GDM1 (cell line): ENCODE results near the gene RDH8.
"Not testable (repeated sequence)": the region's sequence is repeated elsewhere in the genome, so short reads cannot be mapped to it uniquely, and the experiment has no call there.

Experiments
- DNase-seq: peaks from one replicate; lab custom pipeline; 2025; lab: John Stamatoyannopoulos, UW

Gene RDH8

GRCh38 chr19:10005632-10006334 lies 7.5 kb upstream of the RDH8 start:
- no peak for DNase-seq

DNA sequence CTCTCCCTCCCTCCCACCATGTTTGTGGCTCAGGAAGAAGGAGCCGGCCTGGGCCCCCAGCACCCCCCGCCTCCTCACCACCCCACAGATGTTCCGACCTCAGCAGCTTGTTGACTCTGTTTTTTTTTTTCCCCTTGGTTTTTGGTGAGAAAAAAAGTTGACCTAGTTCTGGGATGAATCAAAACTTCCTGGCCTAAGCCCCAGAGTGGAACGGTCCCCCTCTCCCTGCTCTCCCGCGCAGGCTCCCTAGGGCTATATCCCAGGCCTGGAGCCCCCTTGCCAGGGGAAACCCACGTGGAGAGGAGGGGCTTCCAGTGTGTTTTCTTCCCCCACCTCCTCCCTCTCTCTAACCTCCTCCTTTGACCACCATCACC lies 7.0 kb upstream of the RDH8 start:
- DNase-seq: no peak

DNA sequence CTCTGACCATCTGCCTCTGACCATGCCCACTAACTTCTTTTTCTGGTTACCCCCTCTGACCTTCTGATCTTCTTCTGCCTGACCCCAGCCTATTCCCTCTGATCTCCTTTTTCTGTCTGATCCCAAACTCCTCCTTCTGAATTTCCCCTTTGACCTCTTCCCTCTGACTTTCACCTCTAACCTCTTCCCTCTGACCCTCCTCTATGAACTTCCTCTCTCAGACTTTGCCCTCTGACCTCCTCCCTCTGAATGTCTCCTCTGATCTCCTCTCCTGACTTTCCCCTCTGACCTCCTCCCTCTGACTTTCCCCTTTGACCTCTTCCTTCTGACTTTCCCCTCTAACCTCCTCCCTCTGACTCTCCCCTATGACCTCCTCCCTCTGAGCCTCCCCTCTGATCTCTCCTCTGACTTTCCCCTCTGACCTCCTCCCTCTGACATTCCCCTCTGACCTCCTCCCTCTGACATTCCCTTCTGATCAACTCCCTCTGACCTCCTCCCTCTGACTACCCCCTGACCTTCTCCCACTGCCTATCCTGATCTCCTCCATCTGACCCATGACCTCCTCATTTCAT lies 6.4 kb upstream of the RDH8 start:
- DNase-seq: no peak

DNA sequence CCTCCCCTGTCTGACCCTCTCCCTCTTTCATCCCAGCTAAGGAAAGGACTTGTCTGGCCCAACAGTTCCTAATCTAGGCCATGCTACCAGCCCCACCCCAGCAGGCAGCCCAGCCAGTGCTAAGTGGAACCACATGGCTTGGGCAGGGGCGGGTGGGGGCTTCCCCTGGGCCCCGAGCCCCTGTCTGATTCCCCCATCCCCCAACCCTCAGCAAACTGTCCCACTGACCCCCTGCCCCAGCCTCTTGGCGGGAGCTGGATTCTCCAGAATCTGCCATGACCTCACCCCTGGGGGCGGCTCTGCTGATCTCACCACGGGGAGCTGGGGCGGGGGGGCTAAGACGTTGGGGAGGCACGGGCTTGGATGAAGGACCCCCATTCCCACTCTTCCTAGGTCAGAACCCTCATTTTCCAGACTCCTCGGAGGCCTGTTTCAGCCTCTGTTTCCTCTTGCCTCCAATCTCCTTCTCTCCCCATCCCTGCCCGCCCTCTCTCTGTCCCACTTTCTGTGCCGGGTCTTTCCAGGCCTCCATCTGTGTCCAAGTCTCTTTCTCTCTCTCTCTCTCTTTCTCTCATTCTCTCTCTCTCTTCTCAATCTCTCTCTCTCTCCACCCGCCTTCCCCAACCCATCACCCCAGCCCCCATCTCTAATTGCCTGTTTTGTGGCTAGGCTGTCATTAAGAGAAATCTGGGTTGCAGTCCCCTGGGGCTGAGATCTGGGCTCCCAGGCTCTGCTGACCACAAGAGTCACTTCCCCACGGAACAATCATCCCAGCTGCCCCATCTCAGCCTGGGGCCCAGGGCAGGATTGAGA lies 5.7 kb upstream of the RDH8 start:
- DNase-seq: no peak

DNA sequence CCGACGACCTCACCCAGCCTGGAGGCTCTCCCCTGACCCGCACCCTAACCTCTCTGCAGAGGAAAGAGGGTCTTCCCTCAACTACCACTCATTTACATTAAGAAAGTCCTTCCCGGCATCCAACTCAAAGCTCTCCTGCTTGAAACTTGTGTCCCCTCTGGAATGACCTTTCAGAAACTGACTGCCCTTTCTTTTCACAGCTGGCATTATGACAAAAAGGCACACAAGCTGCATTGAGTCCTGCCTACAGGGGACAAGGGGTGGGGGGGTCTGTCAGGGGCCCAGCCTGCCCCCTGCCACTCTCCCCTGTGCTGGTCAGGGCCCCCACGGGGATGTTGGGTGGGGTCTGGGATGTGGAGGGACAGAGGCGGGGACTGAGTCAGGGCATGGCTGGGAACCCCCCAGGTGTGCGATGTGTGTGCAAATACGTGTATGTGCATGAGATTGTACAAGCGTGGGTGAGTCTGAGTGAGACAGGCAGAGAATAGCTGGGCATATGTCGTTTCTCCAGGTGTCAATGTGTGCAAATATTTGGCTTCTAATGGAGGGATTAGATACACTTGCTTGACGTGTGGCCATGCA lies 5.0 kb upstream of the RDH8 start:
- no peak for DNase-seq

- no peak for DNase-seq
Measured at GRCh38 chr19:10009714-10010224, 3.5 kb upstream of the RDH8 start.

DNA sequence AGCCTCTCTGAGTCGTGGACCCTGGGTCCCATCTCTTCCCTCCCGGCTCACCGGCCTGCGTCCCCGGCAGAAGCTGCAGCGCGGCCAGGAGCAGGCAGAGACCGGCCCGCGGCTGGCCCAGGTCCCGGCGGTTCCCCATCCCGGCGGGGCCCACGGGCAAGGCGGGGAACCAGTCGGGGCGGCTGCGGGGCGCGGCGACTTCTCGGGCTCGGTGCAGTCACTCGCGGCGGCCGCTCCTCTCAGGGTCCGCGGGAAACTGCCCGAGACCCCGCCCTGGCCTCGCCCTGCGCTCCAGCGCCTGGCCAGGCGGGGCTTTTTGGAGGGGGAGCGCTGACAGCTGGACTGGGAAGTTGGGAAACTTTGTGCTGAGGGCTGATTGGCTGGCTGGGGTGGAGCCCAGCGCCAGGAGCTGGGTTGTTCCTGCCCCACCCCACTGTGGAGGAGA lies 3.0 kb upstream of the RDH8 start, which contains the start of gene COL5A3:
Gene COL5A3 (minus strand): TSS at position 258 of the 445 bp plus-strand sequence. CDS start 119 bp downstream, at position 139.
- DNase-seq: no peak

GRCh38 chr19:10010939-10011338 lies 2.3 kb upstream of the RDH8 start:
- DNase-seq: no peak

DNA sequence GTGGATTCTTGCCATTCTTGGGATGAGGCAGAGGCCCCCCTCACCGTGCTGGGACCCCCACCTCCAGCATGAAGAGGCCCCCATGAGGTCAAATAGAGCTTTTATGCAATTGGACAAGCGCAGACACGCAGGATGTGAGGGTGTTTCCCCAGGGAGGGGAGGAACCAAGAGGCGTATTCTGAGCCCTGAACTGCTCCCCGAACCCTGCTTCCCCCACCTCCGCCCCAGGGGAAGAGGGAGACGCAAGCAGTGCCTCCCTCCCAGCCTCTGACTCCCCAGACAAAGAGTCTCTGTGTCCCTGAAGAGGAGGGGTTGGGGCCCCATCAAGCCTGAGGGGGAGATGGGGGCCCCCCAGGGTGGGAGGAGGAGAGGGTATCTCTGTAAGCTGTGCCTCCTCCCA lies 1.3 kb upstream of the RDH8 start:
- DNase-seq: no peak

DNA sequence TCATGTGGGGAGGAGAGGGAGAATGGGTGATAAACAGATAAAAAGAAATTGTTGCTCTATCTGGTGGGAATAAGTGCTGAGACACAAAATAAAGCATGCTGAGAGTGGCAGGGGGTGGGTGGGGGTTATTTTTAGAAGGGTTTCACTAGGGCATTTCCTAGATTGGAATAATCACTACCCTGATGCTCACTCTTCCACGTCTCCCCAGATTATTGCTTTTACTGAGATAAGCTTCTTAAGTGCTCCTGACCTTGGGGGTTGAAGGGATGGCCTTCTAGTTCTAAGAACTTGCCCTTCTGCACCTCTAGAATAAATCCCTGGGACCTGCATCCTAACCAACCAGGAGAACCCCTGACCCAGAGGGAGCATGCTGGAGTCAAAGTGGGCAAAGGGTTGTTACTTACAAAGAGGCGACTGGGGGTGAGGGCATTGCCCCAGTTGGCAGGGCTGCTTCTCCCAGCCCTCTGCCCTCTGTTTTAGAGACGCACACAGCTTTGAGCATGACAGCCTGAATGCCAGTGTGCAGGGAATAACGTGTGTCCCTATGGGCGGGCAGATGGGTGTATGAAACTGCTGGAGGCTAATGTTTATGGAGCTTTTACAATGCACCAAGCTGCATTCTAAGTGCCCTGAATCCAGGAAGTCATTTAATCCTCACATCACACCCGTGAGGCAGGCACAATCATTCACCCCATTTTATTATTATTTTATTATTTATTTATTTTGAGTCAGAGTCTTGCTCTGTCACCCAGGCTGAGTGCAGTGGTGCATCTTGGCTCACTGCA lies 743 bp downstream of the RDH8 start:
- no peak for DNase-seq

- DNase-seq: no peak
Measured at GRCh38 chr19:10018263-10018662, 5.0 kb downstream of the RDH8 start.

DNA sequence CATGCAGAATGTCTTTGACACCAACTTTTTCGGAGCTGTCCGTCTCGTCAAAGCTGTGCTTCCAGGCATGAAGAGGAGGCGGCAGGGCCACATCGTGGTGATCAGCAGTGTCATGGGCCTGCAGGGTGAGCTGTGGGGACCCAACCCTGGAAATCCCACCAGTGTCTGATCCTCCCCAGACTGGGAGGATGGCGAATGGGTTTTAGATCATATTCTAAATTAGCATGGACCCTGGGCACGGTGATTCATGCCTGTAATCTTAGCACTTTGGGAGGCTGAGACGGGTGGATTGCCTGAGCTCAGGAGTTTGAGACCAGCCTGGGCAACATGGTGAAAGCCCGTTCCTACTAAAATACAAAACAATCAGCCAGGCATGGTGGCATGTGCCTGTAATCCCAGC lies 5.5 kb downstream of the RDH8 start:
- no peak for DNase-seq

DNA sequence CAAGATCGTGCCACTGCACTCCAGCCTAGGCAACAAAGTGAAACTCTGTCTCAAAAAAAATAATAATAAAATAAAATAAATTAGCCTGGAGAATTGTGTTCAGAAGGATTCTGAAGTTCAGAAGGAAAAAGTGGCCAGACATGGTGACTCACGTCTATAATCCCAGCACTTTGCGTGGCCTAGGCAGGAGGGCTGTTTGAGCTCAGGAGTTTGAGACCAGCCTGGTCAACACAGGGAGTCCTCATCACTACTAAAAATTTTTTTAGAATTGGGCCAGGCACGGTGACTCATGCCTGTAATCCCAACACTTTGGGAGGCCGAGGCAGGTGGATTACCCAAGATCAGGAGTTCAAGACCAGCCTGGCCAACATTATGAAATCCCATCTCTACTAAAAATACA lies 6.0 kb downstream of the RDH8 start:
- DNase-seq: no peak

- no peak for DNase-seq
Measured at GRCh38 chr19:10020851-10021250, 7.6 kb downstream of the RDH8 start.

GRCh38 chr19:10021446-10021845 lies 8.2 kb downstream of the RDH8 start:
- DNase-seq: no peak

- no peak for DNase-seq
Measured at GRCh38 chr19:10021863-10022262, 8.6 kb downstream of the RDH8 start.

GRCh38 chr19:10023096-10023495 lies 9.8 kb downstream of the RDH8 start:
- not testable (repeated sequence) for DNase-seq

DNA sequence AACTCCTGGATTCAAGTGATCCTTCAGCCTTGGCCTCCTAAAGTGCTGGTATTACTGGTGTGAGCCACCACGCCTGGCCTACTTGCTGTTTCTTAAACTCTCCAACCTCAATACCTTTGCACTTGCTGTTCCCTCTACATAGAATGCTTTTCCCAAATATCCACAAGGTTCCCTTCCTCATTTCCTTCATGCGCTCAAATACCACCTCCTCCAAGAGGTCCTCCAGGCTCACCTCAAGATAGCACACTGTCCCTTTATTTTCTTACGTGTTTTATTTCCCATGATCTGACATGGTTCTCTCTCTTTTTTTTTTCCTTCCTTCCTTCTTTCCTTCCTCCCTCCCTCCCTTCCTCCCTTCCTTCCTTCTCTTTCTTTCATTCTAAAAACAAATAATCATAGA lies 13.5 kb downstream of the RDH8 start:
- DNase-seq: no peak

DNA sequence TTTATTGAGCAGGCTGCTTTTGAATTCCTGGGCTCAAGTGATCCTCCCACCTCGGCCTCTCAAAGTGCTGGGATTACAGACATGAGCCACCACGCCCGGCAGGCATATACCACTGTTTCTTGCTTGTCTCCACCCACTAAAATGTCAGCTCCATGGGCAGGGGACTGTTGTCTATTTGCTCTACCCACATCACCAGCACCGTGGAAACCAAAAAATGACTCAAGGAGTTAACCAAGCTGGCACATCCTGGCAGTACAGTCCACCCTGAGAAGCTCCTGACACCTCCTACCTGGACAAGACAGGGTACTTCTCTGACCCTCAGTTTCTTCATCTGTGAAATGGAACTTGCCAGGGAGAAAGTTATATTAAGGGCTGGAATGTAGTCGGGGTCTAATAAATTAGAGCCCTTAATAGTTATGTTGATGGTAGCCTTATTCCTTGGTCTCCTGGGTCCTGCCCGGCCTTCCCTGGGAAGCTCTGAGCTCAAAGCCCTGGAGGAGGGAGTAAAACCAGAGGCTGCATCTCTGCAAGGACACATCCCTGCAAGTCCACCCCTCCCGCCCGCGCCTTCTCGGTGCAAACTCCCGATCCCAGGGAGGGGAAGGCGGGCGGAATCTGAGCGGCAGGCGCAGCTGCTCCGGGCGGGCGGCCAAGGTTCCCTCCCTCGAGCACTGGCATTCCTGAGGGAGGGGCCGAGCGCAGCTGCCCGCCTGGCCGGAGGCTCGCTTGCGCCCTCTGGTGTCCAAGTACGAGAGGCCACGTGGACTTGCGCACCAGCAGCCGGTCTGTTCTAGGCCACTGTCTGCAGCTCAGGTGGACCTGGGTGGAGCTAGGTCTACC lies 14.1 kb downstream of the RDH8 start:
- DNase-seq: peak; percentile 39

GRCh38 chr19:10033614-10034013 lies 20.3 kb downstream of the RDH8 start:
- DNase-seq: no peak

- no peak for DNase-seq
Measured at GRCh38 chr19:10036601-10037071, 23.4 kb downstream of the RDH8 start.
